HG03064 (cell line): ENCODE results near the gene GLRX2.

Experiments used
- ATAC-seq: cut with Tn5 transposase; IDR thresholded peaks from one replicate; pipeline ENCODE4 v1.9.1; 2021; ENCODE audit warnings: low read depth; ENCODE audit not compliant: unreplicated experiment

Gene GLRX2

DNA sequence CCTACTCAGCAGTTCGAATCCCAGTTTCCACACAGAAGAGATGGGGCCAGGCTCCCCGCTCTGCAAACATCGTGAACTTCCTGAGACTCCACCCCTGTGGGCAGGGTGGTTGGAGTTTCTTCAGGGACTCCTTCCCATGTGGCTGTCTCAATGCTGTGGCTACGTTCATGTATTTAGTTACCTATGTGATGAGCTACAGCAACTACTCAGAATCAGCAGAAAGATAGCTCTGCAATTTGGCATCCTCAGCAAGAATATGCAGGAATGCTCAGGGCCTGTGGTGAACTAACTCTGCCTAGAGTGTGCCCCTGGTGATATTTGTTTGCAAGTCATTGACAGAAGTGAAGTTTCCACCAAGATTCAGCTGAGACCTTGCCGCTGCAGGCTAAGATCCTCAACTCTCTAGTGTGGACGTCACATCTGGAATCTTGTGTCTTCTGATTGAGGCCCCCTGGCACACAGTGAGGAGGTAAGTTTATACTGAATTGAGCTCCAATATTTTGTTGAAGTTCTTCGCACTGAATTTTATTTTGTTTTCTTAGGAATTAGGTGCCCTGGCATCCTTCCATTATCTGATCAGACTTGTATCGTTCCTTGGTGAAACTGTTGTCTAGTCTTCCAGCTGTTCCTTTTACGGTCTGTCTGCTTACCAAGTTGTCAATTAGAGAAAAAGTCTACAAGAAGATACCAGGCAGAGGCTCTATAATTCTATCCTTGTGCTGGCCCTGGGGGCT lies 8.2 kb upstream of the GLRX2 start:
- no peak for ATAC-seq

DNA sequence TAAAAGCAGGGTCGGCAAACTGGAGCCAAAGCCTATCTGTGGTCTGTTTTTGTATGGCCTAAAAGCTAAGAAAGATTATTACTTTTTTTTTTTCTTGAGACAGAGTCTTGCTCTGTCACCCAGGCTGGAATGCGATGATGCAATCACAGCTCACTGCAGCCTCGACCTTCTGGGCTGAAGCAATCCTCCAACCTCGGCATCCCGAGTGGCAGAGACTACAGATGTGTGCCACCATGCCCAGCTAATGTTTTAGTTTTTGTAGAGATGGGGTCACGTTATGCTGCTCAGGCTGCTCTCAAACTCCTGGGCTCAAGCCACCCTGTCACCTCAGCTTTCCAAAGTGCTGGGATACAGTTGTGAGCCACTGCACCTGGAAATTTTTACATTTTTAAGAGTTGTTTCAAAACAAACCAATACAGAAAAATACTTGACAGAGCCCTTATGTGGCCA lies 6.5 kb upstream of the GLRX2 start:
- no peak for ATAC-seq

DNA sequence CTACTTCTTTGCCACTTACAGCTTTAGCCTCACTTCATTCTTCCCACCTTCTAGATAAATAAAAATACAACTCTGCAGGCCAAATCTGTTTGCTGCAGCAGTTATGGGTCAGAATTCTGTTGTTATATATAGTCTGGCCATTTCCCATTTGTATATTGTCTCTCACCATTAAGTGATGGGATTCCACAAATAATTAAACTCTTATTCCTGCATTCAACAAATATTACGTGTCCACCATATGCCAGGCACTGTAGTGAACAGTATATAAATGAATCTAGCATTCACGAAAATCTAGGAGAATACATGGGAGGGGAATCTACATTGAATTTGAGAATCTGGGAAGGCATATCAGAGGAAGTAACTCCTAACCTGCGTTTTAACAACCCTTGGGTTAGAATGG lies 5.7 kb upstream of the GLRX2 start:
- no peak for ATAC-seq

DNA sequence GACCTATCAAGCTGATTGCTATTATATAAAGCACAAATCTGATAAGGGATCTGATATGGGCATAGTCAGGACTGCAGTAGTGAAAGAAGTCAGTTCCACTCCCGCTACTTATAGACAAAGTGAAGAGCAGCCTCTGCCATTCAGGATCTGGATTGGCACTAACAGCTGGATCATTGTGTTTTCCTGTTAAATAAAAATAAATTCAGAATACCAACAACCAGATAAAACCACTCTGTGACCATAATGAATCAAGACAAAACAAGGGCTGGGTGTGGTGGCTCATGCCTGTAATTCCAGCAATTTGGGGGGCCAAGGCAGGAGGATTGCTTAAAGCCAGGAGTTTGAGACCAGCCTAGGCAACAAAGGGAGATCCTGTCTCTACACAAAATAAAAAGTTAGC lies 5.0 kb upstream of the GLRX2 start:
- ATAC-seq, result no peak

DNA sequence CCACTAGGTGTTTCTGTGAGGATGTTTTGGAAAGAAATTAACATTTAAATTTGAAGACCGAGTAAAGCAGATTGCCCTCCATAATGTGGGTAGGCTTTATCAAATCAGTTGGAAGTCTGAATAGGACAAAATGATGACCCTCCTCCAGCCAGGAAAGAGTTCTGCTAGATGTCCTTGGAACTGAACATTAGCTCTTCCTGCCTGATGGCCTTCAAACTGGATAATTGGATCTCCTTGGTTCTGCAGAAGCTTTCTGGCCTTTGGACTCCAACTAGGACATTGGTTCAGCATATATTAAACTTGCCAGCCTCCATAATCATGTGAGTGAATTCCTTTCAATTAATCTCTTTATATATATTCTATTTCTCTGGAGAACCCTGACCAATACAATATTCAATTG lies 4.4 kb upstream of the GLRX2 start:
- no peak for ATAC-seq

DNA sequence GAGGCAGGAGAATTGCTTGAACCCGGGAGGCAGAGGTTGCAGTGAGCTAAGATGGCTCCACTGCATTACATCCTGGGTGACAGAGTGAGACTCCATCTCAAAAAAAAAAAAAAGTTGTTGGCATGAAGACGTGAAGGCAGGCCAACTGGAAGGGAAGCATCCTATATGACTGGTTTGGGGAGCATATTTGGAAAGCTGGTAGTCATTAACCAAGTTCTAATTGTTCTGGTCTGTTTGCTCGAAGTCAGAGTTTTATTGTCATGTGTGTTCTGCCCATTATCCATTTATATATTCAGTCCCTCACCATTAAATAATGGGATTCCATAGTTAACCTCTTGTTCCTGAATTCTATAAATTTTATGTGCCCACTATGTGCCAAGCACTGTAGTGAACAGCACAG lies 3.3 kb upstream of the GLRX2 start:
- no peak for ATAC-seq

DNA sequence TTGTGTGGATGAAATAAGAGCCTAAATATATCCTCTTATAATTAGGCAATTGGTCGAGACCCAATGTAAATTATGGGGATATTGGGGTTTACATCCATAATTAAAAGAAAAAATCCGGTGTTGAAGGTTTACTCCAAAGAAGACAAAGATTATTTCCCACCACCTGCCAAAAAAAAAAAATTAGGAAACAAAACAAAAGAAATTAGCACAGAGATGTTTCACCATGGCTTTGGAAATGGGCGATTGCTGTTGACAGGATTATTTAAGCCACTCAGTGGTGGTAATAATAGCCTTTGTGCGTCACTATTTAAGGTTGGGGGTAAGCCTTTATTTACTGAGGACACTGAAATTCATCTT lies 585 bp upstream of the GLRX2 start:
- no peak for ATAC-seq

- peak; percentile 31 for ATAC-seq
Observed at GRCh38 chr1:193104502-193104906, 710 bp downstream of the GLRX2 start.

DNA sequence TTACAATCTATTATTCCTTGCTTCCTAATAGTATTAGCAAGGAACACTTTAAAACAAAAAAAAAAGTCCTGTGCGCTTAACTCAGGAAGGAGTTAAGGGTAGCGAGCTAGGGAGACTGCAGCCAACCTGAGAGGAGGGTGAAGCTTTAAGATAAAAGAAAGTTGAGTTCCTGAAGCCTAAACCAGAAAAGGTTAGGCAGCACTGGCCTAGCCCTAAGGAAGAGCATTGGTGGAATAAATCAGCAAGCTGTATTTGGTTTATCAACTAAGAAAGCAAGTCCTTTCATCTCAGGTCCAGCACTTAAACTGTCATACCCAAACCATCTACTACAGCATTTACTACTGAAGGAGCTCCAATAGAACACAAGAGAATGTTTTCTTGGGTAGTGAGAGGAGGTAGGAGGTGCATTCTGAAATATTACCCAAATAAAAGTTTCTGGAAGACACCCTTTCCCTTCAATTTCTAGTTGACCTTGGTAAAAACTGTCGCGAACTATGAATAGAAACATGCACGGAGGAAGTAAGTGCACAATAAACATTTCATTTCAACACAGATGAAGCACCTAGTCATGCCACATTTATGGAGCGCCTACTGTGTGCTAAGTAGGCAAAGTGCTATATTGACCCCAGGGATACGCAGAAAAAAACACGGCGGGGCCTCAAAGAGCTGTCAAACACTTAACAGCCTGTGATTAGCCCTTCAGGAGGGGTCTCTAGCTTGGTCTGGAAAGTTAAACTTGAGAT lies 1.3 kb downstream of the GLRX2 start:
- no peak for ATAC-seq

DNA sequence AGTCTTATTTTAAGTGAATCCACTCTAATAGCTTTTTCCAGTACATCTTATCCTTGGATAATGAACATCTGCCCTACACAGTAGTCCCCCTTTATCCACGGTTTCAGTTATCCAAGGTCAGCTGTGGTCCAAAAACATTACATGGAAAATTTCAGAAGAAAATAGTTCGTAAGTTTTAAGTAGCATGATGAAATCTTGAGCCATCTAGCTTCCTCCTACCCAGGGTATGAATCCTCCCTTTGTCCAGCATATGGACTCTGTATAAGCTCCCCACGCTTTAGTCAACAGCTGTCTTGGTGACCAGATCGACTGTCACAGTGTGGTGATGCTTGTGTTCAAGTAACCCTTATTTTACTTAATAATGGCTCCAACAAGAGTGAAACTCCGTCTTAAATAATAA lies 2.6 kb downstream of the GLRX2 start:
- ATAC-seq, result no peak

DNA sequence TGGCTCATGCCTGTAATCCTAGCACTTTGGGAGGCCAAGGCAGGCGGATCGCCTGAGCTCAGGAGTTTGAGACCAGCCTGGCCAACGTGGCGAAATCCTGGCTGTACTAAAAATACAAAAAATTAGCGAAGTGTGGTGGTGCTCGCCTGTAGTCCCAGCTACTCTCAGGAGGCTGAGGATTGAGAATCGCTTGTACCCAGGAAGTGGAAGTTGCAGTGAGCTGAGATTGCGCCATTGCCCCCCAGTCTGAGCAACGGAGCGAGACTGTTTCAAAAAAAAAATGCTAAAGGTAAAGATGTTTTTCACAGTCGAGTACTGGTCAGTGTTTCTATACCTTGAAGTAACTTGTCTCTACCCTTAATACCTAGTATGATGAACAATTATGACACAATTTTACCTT lies 11.1 kb downstream of the GLRX2 start:
- ATAC-seq, result no peak

DNA sequence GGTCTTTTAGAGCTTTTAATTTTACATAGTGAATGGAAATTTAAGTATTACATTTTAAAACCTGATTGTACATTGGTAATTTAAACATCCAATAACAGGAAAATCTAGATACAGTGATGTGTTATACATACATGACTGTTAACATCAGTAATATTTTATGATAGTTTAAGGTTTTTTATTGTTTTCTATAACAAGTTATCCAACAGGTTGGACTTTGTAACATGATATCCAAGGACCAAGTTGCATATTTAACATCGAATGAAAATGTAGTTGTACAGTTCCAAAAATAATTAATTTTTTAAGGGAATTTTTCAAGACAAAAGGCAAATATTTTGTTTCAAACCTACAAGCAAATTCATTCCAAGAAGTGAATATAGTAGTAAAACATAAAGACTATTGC lies 14.3 kb downstream of the GLRX2 start:
- no peak for ATAC-seq

GRCh38 chr1:193087893-193088292 lies 17.3 kb downstream of the GLRX2 start:
- no peak for ATAC-seq

GRCh38 chr1:193086342-193086741 lies 18.9 kb downstream of the GLRX2 start:
- ATAC-seq, result no peak

DNA sequence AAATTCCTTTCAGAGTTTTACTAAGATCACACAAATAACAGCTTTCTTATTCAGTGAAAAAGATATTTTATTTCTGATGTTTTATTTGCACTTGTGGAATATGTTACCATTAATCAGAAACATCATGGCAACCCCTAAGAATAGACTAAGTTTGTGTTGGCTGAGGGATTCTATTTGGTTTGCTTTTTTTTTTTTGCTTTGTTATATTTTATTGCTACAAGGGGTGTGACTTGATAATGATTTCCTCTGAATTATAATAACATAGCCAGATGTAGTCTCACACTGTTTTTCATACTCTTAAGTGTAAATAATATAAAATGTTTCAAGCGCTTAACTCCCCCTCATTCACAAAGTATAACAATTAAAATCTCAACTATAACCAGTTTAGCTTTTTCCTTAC lies 20.0 kb downstream of the GLRX2 start:
- ATAC-seq, result no peak

DNA sequence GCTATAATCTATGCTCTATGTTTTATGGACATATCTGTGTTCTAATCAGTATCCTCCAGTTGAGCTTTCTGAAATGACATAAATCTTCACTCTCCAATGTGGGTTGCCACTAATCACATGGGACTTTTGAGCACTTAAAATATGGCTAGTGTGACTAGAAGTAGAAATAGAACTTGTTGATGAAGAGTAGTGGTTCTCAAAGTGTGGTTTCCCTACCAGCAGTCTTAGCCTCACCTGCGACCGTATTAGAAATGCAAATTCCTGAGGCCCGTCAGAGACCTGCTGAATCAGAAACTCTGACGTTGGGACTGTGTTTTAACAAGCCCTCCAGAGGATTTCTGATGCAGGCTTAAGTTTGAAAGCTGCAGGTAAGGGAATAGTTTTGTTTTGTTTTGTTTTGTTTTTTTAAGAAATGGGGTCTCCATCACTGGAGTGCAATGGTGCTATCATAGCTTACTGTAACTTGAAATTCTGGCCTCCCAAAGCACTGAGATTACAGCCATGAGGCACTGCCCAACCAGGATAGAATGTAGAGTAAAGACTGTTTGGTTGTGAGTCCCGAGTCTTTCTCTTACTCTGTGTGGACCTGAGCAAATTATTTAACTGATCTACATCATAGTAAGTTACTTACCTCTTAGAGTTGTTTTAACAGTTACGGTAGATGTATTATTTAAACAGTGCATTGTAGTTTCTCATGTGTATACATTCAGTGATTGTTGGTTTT lies 21.7 kb downstream of the GLRX2 start:
- peak; percentile 95 for ATAC-seq

- no peak for ATAC-seq
Observed at GRCh38 chr1:193079187-193079586, 26.0 kb downstream of the GLRX2 start.

DNA sequence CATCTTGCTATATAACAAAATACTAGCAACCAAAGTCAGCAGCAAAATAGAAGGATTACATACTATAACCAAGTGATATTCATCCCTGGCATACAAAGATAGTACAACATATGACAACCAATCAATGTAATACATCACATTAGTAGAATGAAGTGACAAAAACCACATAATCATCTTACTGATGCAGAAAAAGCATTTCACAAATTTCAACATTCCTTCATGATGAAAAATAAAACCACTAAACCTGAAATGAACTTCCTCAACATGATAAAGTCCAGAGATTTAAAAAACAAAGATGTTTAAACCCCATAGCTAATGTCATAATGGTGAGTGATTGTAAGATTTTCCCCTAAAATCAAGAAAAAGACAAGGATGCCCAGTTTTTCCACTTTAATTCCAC lies 27.2 kb downstream of the GLRX2 start:
- no peak for ATAC-seq

DNA sequence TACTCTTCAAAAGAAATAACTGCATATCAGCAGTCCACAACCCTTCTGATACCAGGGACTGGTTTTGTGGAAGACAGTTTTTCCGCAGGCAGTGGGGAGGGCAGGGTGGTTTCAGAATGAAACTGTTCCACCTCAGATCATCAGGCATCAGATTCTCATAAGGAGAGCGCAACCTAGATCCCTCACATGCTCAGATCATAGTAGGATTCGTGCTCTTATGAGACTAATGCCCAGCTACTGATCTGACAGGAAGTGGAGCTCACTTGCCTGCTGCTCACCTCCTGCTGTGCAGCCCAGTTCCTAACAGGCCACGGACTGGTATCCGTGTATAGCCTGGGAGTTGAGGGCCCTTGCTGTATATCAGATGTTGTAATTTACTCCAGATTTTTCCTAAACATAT lies 34.3 kb downstream of the GLRX2 start:
- ATAC-seq, result peak; percentile 72

DNA sequence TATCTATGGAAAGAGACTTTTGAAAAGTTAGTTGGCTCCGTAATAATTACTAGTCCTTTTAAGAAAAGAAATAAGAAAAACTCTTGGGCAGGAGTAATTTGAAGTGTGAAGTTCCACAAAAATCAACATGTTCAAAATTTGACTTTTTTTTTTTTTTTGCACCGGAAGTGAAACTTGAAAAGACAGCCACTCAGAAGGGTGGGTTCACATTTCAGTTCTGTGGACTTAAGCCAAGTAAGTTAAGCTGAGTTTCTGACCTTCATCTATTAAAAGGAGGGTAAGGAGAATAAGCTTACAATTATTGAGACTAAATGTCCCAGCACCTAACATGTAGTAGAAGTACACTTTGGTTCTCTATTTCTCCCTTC lies 34.8 kb downstream of the GLRX2 start:
- no peak for ATAC-seq

- no peak for ATAC-seq
Observed at GRCh38 chr1:193069748-193070385, 35.3 kb downstream of the GLRX2 start.
